MM.1S (cell line): ENCODE results near the gene KRTAP12-3.
"Not testable (repeated sequence)": the region's sequence is repeated elsewhere in the genome, so short reads cannot be mapped to it uniquely, and the experiment has no call there.

Experiments
- EZH2 ChIP-seq: fragments of 300-600 bp; sonication (generic); optimal IDR thresholded peaks from 2 replicates; pipeline ENCODE3; 2017; ENCODE audit warnings: low read depth, mild to moderate bottlenecking, antibody characterized with exemption, low read length, mixed read lengths
- TF ChIP-seq, protein P1 (sequence below): fragments of 300-600 bp; sonication (generic); IDR thresholded peaks from 2 replicates; pipeline ENCODE4 v1.5.1; 2016; ENCODE audit warnings: antibody characterized with exemption, low read length, mixed read lengths

DNA sequence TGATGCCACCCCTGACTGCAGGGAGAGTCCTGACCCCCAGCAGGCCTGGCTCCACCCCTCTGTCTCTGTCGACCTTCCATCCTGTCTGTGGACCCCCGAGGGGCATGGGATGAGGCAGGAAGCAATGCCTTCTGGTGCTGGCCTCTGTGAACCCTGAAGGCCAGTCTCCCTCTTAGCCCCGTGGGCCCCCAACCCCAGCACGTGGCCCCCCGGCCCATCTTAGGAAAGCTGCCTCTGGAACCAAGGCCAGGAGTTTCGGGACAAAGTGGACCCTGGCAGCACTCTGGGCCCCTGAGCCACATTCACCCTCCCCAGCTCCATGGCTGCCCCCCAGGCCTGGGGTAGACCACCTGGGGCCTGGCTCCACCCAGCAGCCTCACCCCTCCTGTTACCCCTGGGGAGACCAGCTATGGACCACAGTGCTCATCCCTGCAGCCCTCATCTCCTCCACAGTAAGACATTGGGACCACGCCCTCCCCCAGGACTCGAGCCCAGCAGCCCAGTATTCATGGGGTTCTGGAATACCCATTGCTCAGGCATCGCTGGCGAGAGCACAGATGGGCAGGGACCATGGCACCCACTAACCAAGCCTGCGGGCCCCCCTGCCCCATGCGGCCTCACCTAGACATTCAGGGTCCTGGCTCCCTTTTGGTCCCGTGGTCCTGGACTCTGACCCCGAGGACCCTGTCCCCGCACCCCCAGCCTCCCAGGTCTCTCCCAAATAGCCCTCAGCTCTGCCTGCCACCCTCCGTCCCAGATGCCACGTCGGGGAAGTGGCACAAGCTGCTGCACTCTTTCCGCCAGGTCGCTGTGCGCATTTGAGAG, 19.0 kb upstream of the KRTAP12-3 start:
- not testable (repeated sequence) for TF ChIP-seq EZH2
- TF ChIP-seq, protein P1, sequence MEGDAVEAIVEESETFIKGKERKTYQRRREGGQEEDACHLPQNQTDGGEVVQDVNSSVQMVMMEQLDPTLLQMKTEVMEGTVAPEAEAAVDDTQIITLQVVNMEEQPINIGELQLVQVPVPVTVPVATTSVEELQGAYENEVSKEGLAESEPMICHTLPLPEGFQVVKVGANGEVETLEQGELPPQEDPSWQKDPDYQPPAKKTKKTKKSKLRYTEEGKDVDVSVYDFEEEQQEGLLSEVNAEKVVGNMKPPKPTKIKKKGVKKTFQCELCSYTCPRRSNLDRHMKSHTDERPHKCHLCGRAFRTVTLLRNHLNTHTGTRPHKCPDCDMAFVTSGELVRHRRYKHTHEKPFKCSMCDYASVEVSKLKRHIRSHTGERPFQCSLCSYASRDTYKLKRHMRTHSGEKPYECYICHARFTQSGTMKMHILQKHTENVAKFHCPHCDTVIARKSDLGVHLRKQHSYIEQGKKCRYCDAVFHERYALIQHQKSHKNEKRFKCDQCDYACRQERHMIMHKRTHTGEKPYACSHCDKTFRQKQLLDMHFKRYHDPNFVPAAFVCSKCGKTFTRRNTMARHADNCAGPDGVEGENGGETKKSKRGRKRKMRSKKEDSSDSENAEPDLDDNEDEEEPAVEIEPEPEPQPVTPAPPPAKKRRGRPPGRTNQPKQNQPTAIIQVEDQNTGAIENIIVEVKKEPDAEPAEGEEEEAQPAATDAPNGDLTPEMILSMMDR = not testable (repeated sequence)
